ENCODE measurements around the gene EHD1.

Gene EHD1

GRCh38 chr11:64878494-64879243 lies at the start of gene EHD1:
TSS of gene EHD1 (minus strand) at chr11:64878621. CDS start at chr11:64878464, 157 bp downstream.
- peak; percentile 99 for DNase-seq (ENCODE audit: low read depth in 2 of 2)

- DNase-seq (ENCODE audit: low read depth in 2 of 2), result no peak
Observed at GRCh38 chr11:64926689-64927088, 48.3 kb upstream of the EHD1 start.

- no peak for DNase-seq (ENCODE audit: low read depth in 2 of 2)
Observed at GRCh38 chr11:64925536-64926436, 47.4 kb upstream of the EHD1 start.

GRCh38 chr11:64924910-64925284 lies 46.5 kb upstream of the EHD1 start:
- DNase-seq (ENCODE audit: low read depth in 2 of 2), result no peak

GRCh38 chr11:64923944-64924909 lies 45.8 kb upstream of the EHD1 start, which contains the start of gene PPP2R5B:
TSS of gene PPP2R5B (plus strand) at chr11:64924689. CDS start at chr11:64925735, 1,046 bp downstream.
- peak; percentile 74 to 82 for DNase-seq (ENCODE audit: low read depth in 2 of 2)

GRCh38 chr11:64923151-64923661 lies 44.8 kb upstream of the EHD1 start:
- no peak for DNase-seq (ENCODE audit: low read depth in 2 of 2)

- no peak for DNase-seq (ENCODE audit: low read depth in 2 of 2)
Observed at GRCh38 chr11:64921384-64921783, 43.0 kb upstream of the EHD1 start.

GRCh38 chr11:64920124-64920523 lies 41.7 kb upstream of the EHD1 start:
- no peak for DNase-seq (ENCODE audit: low read depth in 2 of 2)

GRCh38 chr11:64919627-64920026 lies 41.2 kb upstream of the EHD1 start:
- DNase-seq (ENCODE audit: low read depth in 2 of 2), result no peak

- DNase-seq (ENCODE audit: low read depth in 2 of 2), result no peak
Observed at GRCh38 chr11:64918017-64918416, 39.6 kb upstream of the EHD1 start.

- no peak for DNase-seq (ENCODE audit: low read depth in 2 of 2)
Observed at GRCh38 chr11:64917663-64917995, 39.2 kb upstream of the EHD1 start.

GRCh38 chr11:64916775-64917662 lies 38.6 kb upstream of the EHD1 start, which contains the start of gene ATG2A:
TSS of gene ATG2A (minus strand) at chr11:64917209. CDS start at chr11:64917135, 74 bp downstream.
- peak; percentile 97 for DNase-seq (ENCODE audit: low read depth in 2 of 2)

GRCh38 chr11:64916040-64916774 lies 37.8 kb upstream of the EHD1 start:
- peak in 1 of 2 donors; percentile 8 for DNase-seq (ENCODE audit: low read depth in 2 of 2)

GRCh38 chr11:64915376-64915887 lies 37.0 kb upstream of the EHD1 start:
- no peak for DNase-seq (ENCODE audit: low read depth in 2 of 2)

GRCh38 chr11:64914123-64914522 lies 35.7 kb upstream of the EHD1 start:
- DNase-seq (ENCODE audit: low read depth in 2 of 2), result no peak

- no peak for DNase-seq (ENCODE audit: low read depth in 2 of 2)
Observed at GRCh38 chr11:64913171-64913727, 34.8 kb upstream of the EHD1 start.

- DNase-seq (ENCODE audit: low read depth in 2 of 2), result no peak
Observed at GRCh38 chr11:64911689-64912088, 33.3 kb upstream of the EHD1 start.

GRCh38 chr11:64911142-64911541 lies 32.7 kb upstream of the EHD1 start:
- no peak for DNase-seq (ENCODE audit: low read depth in 2 of 2)

- DNase-seq (ENCODE audit: low read depth in 2 of 2), result no peak
Observed at GRCh38 chr11:64910451-64911093, 32.2 kb upstream of the EHD1 start.

All from stimulated activated CD8-positive, alpha-beta memory T cell treated with anti-CD3 and anti-CD28 coated beads, Interleukin-7, amount 100 ng/mL, for 1 hour (primary cell).